HepG2 (cell line): ENCODE data around the gene GPATCH11.

ENCODE experiments used
- FOXP1 ChIP-seq, 2 experiments: fragments of 450-650 bp in 1 of 2; IDR thresholded peaks; 2 replicates each; pipeline ENCODE4 v1.6.1; 2017 to 2018; ENCODE audit warnings: antibody characterized with exemption in 1 of 2
- JUND ChIP-seq: sonication (generic); formaldehyde crosslinking; IDR thresholded peaks from 2 replicates; pipeline ENCODE4 v1.8.0; 2022; ENCODE audit warnings: mild to moderate bottlenecking, missing genetic modification reagents
- NFE2L2 ChIP-seq: fragments of 150-350 bp; IDR thresholded peaks from 2 replicates; pipeline ENCODE4 v1.6.1; 2014; ENCODE audit warnings: low read length
- TAF1 ChIP-seq: sonication (generic); formaldehyde crosslinking; IDR thresholded peaks from 2 replicates; pipeline ENCODE4 v1.4.0; 2020; ENCODE audit warnings: missing genetic modification reagents
- TF ChIP-seq, protein P1 (sequence below): sonication (generic); formaldehyde crosslinking; IDR thresholded peaks from 2 replicates; pipeline ENCODE4 v1.4.0; 2020; ENCODE audit warnings: missing genetic modification reagents, mild to moderate bottlenecking, borderline replicate concordance
- TF ChIP-seq, protein P2 (sequence below): sonication (generic); formaldehyde crosslinking; IDR thresholded peaks from 2 replicates; pipeline ENCODE4 v1.8.1; 2022; ENCODE audit warnings: low read depth, mild to moderate bottlenecking, missing genetic modification reagents

DNA sequence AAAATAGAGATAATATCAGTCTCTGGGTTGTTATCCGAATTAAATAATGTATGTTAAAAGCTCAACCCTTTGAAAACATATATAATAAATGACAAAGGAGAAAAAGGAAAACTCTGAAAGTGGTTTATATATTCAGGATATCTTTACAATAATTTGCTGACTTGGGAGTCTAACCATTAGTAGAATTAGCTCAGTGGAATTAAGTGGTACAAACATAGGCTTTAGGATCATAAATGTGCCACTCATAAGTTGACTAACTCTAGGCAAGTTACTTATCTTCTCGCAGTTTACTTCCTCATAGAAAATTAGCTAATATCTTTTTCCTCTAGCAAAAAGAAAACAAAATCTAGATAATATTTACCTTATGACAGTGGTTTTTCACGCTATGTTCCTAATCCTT, 44.7 kb upstream of the GPATCH11 start:
- TF ChIP-seq JUND (no peak), NFE2L2 (no peak), FOXP1 (IDR thresholded peaks at IDR 0.05) (no peak), FOXP1 (CRISPR knock-in tag; IDR thresholded peaks at IDR 0.05) (no peak), TAF1 (CRISPR knock-in tag) (no peak)
- TF ChIP-seq, protein P1, sequence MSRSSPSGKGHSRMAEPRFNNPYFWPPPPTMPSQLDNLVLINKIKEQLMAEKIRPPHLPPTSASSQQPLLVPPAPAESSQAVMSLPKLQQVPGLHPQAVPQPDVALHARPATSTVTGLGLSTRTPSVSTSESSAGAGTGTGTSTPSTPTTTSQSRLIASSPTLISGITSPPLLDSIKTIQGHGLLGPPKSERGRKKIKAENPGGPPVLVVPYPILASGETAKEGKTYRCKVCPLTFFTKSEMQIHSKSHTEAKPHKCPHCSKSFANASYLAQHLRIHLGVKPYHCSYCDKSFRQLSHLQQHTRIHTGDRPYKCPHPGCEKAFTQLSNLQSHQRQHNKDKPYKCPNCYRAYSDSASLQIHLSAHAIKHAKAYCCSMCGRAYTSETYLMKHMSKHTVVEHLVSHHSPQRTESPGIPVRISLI (CRISPR knock-in tag), result no peak
- TF ChIP-seq, protein P2, sequence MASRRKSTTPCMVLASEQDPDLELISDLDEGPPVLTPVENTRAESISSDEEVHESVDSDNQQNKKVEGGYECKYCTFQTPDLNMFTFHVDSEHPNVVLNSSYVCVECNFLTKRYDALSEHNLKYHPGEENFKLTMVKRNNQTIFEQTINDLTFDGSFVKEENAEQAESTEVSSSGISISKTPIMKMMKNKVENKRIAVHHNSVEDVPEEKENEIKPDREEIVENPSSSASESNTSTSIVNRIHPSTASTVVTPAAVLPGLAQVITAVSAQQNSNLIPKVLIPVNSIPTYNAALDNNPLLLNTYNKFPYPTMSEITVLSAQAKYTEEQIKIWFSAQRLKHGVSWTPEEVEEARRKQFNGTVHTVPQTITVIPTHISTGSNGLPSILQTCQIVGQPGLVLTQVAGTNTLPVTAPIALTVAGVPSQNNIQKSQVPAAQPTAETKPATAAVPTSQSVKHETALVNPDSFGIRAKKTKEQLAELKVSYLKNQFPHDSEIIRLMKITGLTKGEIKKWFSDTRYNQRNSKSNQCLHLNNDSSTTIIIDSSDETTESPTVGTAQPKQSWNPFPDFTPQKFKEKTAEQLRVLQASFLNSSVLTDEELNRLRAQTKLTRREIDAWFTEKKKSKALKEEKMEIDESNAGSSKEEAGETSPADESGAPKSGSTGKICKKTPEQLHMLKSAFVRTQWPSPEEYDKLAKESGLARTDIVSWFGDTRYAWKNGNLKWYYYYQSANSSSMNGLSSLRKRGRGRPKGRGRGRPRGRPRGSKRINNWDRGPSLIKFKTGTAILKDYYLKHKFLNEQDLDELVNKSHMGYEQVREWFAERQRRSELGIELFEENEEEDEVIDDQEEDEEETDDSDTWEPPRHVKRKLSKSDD (CRISPR knock-in tag), result no peak
